GM18511 (cell line): ENCODE data around the gene KNOP1.
A peak's percentile ranks its signal among the peaks of the same experiment; 100 is the strongest.

Source experiments
- ATAC-seq: cut with Tn5 transposase; IDR thresholded peaks from one replicate; pipeline ENCODE4 v1.9.1; 2021; ENCODE audit warnings: mild to moderate bottlenecking, moderate library complexity; ENCODE audit not compliant: unreplicated experiment

The KNOP1 gene

GRCh38 chr16:19717741-19718623 lies at the start of gene KNOP1, which contains the start of gene IQCK:
KNOP1 (minus strand) TSS chr16:19718227; CDS start chr16:19715035, 3,192 bp downstream.
IQCK (plus strand) TSS chr16:19718271; CDS start chr16:19718307, 36 bp downstream.
- peak; percentile 98 for ATAC-seq

- no peak for ATAC-seq
Observed at GRCh38 chr16:19767497-19767896, 49.5 kb upstream of the KNOP1 start.

- no peak for ATAC-seq
Observed at GRCh38 chr16:19766988-19767387, 49.0 kb upstream of the KNOP1 start.

DNA sequence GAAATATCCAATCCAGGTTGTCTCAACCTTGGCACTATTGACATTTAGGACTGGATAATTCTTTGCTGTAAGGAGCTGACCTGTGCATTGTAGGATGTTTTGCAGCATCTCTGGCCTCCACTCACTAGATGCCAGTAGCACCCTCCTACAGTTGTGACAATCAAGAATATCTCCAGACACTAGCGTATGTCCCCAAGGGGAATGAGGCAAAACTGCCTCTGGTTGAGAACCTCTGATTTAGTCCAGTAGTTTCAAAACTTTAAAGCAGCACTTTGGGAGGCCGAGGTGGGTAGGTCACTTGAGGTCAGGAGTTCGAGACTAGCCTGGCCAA lies 48.5 kb upstream of the KNOP1 start:
- no peak for ATAC-seq

DNA sequence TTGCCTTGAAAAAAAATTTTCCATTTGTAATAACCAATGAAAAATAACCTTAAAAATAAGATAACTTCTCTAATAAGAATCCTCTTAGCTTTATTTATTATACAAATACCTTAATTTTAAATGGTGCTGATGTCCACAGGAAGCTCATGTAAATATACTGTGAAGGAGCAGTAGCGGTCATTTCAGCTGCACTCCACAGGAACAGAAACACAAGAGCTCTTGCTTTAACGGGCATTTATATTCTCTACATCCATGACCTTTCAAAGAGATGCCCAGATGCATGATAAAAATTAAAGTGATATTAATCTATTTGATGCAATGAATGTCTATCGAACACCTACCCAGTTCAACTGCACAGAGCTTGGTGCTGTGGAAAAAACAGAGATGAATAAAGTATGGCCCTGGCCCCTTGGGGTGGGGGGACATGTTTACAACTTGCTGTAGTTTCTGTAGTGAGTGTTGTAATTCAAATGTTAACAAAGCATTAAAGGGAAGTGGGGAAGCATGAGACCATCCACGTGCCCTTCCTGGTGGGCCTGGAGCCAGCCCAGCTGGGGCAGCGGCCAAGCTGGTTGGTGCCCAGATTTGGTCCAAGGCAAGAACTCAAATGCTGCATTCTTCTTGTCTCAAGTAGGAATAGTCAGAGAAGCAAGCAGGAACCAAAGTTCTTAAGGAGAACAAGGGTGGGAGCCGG lies 48.0 kb upstream of the KNOP1 start:
- no peak for ATAC-seq

DNA sequence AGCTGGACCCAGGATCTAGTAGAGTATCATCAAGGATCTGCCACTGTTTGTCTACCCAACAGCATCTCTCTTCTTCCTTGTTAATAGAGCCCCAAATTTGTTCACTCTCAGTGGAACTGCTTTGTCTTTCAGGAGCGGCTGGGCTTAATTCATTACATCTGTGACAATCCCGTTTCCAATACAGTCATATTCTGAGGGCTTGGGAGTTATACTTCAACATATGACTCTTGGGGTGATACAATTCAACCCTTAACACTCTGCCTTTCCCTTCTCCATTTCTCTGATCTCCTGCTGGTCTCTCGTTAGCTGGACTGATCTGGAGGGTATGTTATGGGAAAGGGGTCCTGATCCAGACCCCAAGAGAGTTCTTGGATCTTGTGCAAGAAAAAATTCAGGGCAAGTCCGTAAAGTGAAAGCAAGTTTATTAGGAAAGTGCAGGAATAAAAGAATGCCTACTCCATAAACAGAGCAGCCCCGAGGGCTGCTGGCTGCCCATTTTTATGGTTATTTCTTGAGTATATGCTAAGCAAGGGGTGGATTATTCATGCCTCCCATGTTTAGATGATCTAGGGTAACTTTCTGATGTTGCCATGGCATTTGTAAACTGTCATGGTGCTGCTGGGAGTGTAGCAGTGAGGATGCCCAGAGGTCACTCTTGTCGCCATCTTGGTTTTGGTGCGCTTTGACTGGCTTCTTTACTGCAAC lies 42.5 kb upstream of the KNOP1 start:
- no peak for ATAC-seq

GRCh38 chr16:19757762-19758595 lies 40.0 kb upstream of the KNOP1 start:
- ATAC-seq: no peak

DNA sequence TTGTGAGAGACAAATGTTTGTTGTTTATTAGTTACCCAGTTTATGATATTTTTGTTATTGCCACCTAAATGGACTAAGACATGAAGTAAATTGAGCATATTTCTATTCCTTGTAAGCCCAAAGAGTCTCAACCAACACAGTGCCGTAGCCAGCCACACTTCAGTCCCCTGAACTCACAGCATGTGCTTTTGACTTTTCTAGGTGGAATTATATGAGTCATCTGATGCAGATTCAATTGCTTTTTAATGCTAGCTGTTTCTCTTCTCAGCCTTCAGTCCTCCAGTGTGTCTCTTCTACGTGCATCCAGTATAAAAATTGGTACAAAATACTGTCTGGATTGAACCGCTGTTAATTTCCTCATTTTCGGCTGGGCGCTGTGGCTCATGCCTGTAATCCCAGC lies 39.0 kb upstream of the KNOP1 start:
- no peak for ATAC-seq

- no peak for ATAC-seq
Observed at GRCh38 chr16:19755268-19755667, 37.2 kb upstream of the KNOP1 start.

DNA sequence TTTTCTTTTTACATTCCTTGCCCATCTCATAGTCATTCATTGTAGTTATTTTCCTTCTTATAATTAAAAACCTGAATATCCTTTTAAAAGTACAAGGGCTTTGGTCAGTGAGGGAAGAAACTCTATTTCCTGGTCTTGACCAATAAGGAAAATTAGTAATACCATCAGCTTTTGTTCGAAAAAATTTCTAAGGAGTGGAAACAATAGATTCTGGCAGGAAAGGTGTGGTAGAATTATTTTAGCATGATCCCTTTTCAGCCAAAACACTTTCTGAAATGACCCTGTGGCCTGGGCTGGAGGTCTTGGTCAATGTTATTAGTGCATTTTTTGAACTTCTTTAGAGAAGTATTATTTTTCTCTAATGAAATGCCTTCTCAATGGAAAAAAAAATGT lies 36.6 kb upstream of the KNOP1 start:
- ATAC-seq: no peak

GRCh38 chr16:19753815-19754643 lies 36.0 kb upstream of the KNOP1 start:
- no peak for ATAC-seq

- ATAC-seq: no peak
Observed at GRCh38 chr16:19751478-19752385, 33.7 kb upstream of the KNOP1 start.

GRCh38 chr16:19749571-19750080 lies 31.6 kb upstream of the KNOP1 start:
- ATAC-seq: no peak

DNA sequence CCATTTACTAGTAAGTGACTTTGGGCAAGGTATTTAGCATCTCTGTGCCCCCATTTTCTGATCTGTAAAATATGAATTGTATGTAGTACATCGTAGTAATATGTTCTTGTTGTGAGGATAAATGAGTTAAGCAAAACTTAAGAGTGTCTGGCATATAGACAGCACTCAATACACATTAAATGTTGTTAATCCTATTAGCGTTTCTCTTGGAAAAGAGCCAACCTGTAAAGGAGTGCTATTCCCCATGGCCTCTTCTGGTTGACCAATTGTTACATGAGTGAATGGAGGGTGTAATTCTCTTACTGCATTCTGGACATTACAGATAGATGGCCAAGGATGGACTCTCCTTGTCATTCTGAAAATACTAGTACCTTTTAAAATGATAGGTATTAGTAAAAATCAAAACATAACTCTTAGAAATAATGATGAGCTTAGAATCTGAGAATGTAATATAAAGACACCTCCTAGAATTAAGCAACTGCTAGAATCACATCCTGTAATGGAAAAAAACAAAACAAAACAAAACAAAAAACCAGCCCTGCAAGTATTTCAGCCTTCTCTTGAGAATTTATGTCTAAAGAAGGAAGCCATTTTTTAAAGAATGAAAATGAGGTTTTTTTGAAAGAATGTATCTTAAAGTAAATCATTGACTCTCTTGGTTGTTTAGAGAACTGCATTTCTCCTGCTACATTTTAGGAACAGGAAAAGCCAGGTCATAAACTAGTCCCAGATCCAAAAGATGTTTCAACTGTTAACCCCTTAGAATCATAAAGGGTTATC lies 30.6 kb upstream of the KNOP1 start:
- ATAC-seq: no peak

- ATAC-seq: no peak
Observed at GRCh38 chr16:19746561-19746960, 28.5 kb upstream of the KNOP1 start.

- ATAC-seq: no peak
Observed at GRCh38 chr16:19745286-19746010, 27.4 kb upstream of the KNOP1 start.

- ATAC-seq: no peak
Observed at GRCh38 chr16:19744670-19745069, 26.6 kb upstream of the KNOP1 start.
